CD4-positive, alpha-beta T cell treated with Interleukin-12 subunit alpha and Interleukin-12 subunit beta, for 1 hour (primary cell): ENCODE results near the gene VPS35.

Experiments
- DNase-seq: peaks from one replicate; pipeline ENCODE4 v3.0.0-alpha.2; 2020

VPS35 gene

GRCh38 chr16:46606231-46606630 is 82.7 kb downstream of the VPS35 start:
- no peak for DNase-seq
